CD4-positive, alpha-beta T cell treated with Interleukin-4 for 1 hour (primary cell): Measurements from ENCODE around the gene ZNF326.

Source experiments
- DNase-seq, 2 donors: peaks; one replicate each; pipeline ENCODE4 v3.0.0-alpha.2; 2020 to 2022

Gene ZNF326

GRCh38 chr1:89994805-89995597 lies at the start of gene ZNF326:
Gene ZNF326, plus strand, starts transcription at chr1:89995110. Its CDS starts 148 bp downstream, at chr1:89995258.
- peak; percentile 92 to 95 for DNase-seq

- DNase-seq = no peak
These were observed 48.9 kb upstream of the ZNF326 start for GRCh38 chr1:89945852-89946476.

- DNase-seq = no peak
These were observed 48.4 kb upstream of the ZNF326 start for GRCh38 chr1:89946532-89946931.

GRCh38 chr1:89948722-89949345 lies 46.1 kb upstream of the ZNF326 start:
- no peak for DNase-seq

DNA sequence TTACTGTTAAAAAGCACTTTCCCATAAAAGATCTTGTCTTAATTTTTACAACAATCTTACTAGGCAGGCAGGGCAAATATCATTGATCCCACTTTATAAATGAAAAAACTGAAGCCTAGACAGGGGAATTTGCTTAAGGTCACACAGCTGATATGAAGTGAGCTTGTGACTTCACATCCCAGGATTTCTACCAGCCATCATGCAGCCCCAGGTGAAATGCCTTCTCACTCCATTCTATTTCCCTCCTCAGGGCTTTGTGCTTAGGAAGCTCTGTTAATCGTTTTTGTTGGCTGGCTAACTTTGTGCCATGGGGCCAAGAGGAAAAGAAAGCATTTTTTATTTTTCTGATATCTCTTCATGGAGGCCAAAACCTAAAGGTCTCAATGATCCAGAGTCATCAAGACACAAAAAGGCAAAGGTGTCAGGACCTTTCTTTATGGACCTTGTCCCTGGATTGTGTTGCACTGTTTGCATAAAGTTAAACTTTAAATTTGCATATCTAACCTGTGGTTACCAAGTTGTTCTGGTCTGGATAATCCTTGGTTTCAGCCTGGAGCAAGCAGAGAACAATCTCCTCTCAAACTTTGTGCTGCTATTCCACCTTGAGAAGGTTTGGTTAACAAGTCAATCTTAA lies 44.8 kb upstream of the ZNF326 start:
- no peak for DNase-seq

- no peak for DNase-seq
These were observed 44.2 kb upstream of the ZNF326 start for GRCh38 chr1:89950703-89951102.

DNA sequence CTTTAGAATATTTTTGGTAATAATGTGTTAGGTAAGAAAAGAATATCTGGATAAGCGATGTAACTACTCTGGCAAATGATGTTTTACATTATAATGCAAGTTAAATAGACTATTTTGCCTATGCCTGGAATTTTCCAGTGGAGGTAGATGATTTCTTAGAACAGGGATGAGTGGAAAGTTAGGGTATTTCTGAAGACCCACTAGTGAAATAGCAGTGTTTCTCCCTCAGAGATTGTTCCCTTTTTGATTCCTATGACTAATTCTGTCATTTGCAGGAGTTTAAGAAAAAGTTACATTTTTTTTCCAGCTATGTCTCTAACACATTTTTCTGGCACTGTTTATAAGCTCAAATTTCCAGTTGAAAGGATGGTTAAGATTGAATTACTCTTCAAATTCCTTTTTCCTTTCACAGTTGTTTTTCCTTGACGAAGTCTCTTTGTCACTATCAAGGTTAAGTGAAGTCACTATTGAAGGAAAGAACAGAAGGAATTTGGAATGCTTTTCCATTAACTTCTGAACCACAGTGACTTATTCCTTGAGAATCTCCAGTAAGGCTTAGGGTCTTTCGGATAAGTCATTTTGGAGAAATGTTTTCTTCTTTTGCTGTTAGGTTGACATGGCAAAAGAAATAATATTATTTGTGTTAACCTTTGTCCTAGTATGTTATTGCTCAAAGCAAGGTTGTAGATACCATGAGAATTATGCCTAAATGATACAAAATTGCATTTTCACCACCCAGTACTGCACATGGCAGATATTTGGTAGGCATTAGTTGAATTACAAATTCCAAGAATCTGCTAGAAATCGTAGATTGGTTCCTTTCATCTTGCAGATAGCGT lies 42.9 kb upstream of the ZNF326 start:
- DNase-seq = no peak

DNA sequence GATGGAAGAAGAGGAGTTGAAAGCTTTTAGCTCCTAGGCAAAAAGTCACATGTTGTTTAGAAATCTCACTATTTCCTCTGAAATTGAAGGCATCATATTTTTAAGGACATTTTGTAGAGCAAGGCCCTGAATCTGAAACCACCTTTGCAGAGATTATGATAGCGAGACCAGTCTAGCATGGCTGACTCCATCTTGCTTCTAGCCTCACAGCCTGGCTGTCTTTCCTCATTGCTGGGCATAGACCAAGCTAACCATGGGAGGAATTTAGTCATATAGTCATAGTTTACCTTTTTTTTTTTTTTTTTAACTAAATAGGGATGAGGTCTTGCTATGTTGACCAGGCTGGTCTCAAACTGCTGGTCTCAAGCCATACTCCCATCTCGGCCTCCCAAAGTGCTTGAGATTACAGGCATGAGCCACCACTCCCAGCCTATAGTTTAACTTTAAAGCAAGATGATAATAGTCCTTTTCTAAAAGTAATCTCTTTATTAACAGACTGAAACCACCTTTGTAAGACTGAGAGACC lies 42.2 kb upstream of the ZNF326 start:
- DNase-seq = no peak

- DNase-seq = peak; percentile 28 to 33
These were observed 41.7 kb upstream of the ZNF326 start for GRCh38 chr1:89953131-89953626.

DNA sequence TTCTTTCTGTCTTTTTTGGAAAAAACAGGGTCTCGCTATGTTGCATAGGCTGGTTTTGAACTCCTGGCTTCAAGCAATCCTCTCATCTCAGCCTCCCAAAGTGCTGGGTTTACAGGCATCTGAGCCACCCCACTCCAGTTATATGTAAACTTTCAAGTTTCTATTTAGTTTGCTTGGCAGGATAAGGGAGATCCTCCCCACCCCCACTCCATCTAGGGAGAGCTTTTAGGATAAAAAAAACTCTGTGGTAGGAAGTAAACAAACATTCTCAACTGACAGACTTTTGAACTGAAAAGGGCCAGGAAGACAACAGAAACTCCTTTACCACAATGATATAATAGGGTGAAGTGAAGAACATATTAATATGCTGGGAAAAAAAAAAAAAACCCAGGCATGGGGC lies 41.0 kb upstream of the ZNF326 start:
- no peak for DNase-seq

DNA sequence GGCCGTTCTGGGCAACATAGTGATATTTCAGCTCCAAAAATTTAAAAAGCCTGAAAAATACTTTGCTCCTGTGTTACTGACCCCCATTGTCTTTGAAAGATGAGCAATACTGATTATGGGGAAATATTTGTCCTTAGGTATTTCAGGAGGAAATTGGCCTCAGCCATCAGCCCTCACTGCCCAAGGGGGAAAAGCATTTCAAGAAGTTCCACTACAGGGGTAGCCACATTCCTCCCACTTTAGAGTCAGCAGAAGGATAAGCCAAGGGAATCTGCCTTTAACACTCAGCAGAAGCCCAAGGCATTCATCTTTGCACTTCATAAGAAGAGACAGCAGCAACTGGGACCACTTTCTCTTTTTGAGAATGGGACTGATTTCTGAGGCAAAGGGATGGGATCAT lies 40.5 kb upstream of the ZNF326 start:
- no peak for DNase-seq

GRCh38 chr1:89955311-89956205 lies 39.4 kb upstream of the ZNF326 start:
- no peak for DNase-seq

- no peak for DNase-seq
These were observed 37.8 kb upstream of the ZNF326 start for GRCh38 chr1:89957107-89957506.

DNA sequence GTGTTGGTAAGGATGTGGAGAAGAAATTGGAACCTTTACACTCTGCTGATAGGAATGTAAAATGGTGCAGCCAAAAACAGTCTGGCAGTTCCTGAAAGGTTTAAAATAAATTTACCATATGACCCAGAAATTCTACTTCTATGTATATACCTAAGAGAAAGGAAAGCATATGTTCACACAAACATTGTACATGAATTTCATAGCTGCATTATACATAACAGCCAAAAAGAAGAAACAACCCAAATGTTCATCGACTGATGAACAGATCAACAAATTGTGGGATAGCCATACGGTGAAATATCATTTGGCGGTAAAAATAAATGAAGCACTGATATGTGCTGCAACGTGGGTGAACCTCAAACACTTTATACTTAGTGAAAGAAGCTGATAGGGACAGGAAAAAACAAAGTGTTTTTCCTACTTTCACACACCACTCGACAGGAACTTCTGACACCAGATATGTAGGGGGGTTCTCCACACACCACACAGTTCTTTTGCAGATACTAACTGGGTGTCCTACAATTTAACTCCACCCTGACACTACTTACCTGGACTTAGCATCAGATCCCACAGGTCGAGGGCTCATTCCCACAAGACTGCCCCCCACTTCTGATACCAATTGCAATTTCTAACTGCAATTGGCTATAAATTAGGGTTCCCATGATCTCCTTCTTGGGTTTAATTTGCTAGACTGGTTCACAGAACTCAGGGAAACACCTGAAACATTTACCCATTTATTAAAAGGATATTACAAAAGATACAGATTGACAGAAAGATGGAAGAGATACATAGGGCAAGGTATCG lies 35.9 kb upstream of the ZNF326 start:
- no peak for DNase-seq

- DNase-seq = no peak
These were observed 35.2 kb upstream of the ZNF326 start for GRCh38 chr1:89959719-89960118.

DNA sequence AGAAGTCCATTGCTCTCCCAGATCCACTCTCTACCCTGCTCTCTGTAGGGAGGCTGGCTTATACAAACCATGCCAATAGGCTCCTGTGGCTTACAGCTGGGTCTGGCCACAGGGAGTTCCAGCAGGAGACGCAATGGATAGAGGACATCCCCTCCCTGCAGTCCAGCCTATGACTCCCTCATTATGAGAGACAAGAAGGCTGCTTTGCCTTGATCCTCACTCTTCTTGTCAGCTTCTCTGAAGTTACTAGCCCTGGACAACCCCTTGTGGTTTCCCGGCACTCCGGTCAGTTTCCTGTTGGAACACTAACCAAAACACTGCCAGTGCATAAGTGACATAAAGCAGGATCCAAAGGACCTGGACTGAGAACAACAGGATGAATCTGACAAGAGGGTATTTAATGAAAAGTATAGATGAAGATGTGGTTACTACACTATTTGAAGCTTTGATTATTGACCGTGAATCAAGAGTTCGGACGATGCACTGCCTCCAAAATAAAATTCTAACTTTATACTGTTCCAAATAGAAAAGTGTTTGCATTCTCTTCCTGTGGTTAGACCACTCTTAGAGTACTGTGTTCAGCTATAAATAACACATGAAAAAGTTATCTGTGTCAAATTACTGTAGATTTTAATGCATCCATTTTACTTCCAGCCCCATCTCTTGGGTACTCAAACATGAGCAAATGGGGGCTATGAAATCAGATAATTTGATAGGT lies 32.7 kb upstream of the ZNF326 start:
- no peak for DNase-seq

DNA sequence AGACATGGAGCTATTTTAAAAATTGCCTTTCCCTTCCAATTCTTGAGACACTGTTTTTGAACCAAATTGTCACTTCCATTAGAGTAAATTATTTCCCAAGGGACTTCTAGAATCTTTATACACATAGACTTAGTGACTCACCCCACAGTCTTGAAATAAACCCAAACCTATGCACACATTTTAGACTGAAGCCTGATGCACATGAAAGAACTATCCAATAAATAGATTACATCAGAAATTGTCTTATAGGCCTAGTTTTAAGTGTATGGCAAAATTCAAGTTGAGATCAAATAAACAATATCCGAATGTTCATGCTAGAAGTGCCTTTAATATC lies 32.2 kb upstream of the ZNF326 start:
- DNase-seq = no peak

GRCh38 chr1:89965193-89965768 lies 29.6 kb upstream of the ZNF326 start:
- no peak for DNase-seq

DNA sequence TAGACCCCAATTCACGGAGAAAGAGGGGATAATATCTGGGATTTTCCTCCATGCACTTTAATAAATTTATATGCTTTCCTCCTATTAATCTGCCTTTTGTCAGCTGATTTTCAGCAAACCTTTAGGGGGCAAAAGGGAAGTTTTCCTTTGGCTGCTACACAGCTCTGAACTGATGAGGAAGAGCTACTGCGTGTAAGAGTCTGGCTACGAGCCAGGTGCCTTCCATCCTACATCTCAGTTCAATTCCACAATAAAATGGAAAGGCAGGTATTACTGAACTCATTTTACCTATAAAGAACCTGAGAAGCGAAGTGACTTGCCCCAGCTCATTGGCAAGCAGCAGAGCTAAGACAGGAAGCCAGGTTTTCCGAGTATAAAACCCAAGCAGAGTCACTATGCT lies 28.3 kb upstream of the ZNF326 start:
- no peak for DNase-seq
